Kidney epithelial cell (primary cell): ENCODE measurements around the gene ASB16. TPM values are rescaled to one million over a fixed set of nuclear protein-coding genes. Genes with fewer than 3 reads are reported as not detected.
A peak's percentile ranks its signal among the peaks of the same experiment; 100 is the strongest.

Source experiments
- DNase-seq: peaks from one replicate; pipeline ENCODE4 v3.0.0-alpha.2; 2010; ENCODE audit warnings: low read depth
- H3K27me3 ChIP-seq: 2 replicates; pipeline ENCODE4 v1.6.0; 2011; ENCODE audit warnings: low read length; ENCODE audit not compliant: control insufficient read depth, insufficient read depth
- H3K36me3 ChIP-seq: 2 replicates; pipeline ENCODE4 v1.5.1; 2011; ENCODE audit warnings: low read length; ENCODE audit not compliant: control insufficient read depth, insufficient read depth
- H3K4me3 ChIP-seq: 2 replicates; pipeline ENCODE4 v1.5.1; 2011; ENCODE audit warnings: low read depth, mild to moderate bottlenecking, control low read depth, low read length
- CTCF ChIP-seq: IDR thresholded peaks from 2 replicates; pipeline ENCODE4 v1.5.1; 2011; ENCODE audit warnings: mild to moderate bottlenecking, moderate library complexity, low read length, control low read depth, inconsistent platforms; ENCODE audit not compliant: insufficient read depth, poor library complexity, severe bottlenecking
- total RNA-seq: library from RNA; depleted of rRNA; stranded (reverse); fragments of >200 nt; gene quantifications from 2 replicates; pipeline ENCODE4 v1.2.3, GENCODE V29; 2015

The ASB16 gene
- total RNA-seq, 1 donor from 2014 or later: not detected

- no peak for DNase-seq
- no peak for TF ChIP-seq CTCF
- Histone ChIP-seq H3K36me3 (peaks cover 6% of the 10 kb centered on the region), H3K27me3 (no peaks in the 10 kb centered on the region), H3K4me3 (no peak overlapping the region)
Observed at GRCh38 chr17:44207743-44208142, 37.2 kb downstream of the ASB16 start.

GRCh38 chr17:44209786-44210341, 39.4 kb downstream of the ASB16 start:
- no peaks in the 10 kb centered on the region for H3K27me3 ChIP-seq
- H3K36me3 ChIP-seq: peaks cover 6% of the 10 kb centered on the region
- DNase-seq: no peak
- no peak overlapping the region for H3K4me3 ChIP-seq
- no peak for TF ChIP-seq CTCF

GRCh38 chr17:44210342-44211192, 40.1 kb downstream of the ASB16 start:
- no peak for DNase-seq
- peak; percentile 78 for TF ChIP-seq CTCF
- H3K36me3 ChIP-seq: peaks cover 9% of the 10 kb centered on the region
- no peaks in the 10 kb centered on the region for H3K27me3 ChIP-seq
- H3K4me3 ChIP-seq: no peak overlapping the region

GRCh38 chr17:44211281-44212265, 41.1 kb downstream of the ASB16 start:
- no peak for TF ChIP-seq CTCF
- H3K36me3 ChIP-seq: peaks cover 10% of the 10 kb centered on the region
- no peak overlapping the region for H3K4me3 ChIP-seq
- no peaks in the 10 kb centered on the region for H3K27me3 ChIP-seq
- no peak for DNase-seq

GRCh38 chr17:44212507-44213402, 42.3 kb downstream of the ASB16 start:
- no peak for DNase-seq
- TF ChIP-seq CTCF: no peak
- Histone ChIP-seq H3K4me3 (no peak overlapping the region), H3K36me3 (peaks cover 10% of the 10 kb centered on the region), H3K27me3 (no peaks in the 10 kb centered on the region)
